Measurements from ENCODE around the gene ASCC1. TPM values are rescaled to one million over a fixed set of nuclear protein-coding genes. Genes with fewer than 3 reads are reported as not detected.

The ASCC1 gene
- total RNA-seq, 4 donors from 2014 or later: 18.7 to 28.4 (median 24.7) TPM

DNA sequence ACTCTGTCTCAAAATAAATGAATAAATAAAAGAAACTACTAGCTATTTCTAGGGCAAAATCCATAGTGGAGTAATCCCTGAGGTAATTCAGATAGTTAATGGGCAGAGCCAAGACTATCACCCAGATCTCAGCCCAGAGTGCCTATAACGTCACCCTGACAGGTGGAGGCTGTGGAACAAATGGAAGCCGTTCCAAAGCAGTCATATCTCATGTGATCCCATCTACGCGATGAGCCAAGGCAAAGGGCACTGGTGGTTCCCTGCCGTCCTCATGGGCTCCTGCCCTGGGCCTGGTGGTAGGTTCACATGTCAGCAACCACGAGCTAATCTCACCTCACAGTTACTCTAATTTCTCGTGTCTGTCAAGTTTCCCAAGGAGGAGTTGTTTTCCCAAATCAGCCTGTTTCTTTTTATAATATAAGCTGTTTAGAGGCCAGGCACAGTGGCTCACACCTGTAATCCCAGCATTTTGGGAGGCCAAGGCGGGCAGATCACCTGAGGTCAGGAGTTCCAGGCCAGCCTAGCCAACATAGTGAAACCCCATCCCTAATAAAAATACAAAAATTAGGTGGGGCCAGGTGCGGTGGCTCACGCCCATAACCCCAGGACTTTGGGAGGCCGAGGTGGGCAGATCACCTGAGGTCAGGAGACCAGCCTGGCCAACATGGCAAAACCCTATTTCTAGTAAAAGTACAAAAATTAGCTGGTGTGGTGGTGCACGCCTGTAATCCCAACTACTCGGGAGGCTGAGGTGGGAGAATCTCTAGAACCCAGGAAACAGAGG lies 22.5 kb upstream of the ASCC1 start:
- Histone ChIP-seq H3K27ac (no peak overlapping the region), H3K4me3 (no peak overlapping the region), H3K4me1 (peaks cover 11 to 25% (median 18%) of the 10 kb centered on the region in 3 donors), H3K9me3 (no peaks in the 10 kb centered on the region), H3K36me3 (peaks cover 0 to 39% (median 20%) of the 10 kb centered on the region in 3 donors), H3K27me3 (no peaks in the 10 kb centered on the region)
- intact Hi-C loops (cut with DNase I): no loop called here
- no peak for DNase-seq
- TF ChIP-seq POLR2A (IDR thresholded peaks at IDR 0.05): no peak
- TF ChIP-seq, protein P1, sequence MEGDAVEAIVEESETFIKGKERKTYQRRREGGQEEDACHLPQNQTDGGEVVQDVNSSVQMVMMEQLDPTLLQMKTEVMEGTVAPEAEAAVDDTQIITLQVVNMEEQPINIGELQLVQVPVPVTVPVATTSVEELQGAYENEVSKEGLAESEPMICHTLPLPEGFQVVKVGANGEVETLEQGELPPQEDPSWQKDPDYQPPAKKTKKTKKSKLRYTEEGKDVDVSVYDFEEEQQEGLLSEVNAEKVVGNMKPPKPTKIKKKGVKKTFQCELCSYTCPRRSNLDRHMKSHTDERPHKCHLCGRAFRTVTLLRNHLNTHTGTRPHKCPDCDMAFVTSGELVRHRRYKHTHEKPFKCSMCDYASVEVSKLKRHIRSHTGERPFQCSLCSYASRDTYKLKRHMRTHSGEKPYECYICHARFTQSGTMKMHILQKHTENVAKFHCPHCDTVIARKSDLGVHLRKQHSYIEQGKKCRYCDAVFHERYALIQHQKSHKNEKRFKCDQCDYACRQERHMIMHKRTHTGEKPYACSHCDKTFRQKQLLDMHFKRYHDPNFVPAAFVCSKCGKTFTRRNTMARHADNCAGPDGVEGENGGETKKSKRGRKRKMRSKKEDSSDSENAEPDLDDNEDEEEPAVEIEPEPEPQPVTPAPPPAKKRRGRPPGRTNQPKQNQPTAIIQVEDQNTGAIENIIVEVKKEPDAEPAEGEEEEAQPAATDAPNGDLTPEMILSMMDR (IDR thresholded peaks at IDR 0.05): no peak
- 88 to 93% methylated on average over 8 to 12 of the region's 13 CpGs for WGBS, 2 donors

DNA sequence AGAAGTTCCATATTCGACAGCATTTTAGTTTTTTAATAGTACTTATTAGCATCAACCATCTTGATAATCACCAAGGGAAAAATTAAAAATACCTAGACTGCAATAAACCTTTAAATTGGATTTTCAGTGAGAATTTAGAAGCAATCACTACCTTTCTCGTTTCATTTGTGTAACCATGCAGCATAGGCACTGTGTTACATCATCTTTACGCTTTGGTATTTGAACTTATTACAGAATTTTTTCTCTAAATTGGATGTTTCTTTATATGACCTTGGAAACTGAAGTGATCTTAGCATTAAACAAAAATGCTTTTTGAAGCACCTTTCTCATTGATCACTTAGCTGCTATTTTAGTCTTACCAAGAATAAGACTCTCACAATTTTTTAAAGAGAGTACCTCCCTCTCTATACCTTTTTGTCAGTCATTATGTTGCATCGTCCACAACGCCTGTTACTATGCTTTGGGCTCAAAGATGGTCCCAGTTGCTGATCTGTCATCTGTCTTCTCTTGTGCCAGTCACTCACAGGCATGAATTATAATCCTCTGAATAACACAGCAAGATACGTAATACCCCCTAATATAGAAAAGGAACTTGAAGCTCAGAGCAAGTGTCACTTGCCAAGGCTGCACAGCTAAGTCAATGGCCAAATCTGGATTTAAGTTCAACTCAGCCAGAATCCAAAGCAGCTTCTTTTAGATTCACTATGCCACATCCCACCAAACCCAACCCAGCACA lies 19.6 kb upstream of the ASCC1 start:
- DNase-seq: no peak
- Histone ChIP-seq H3K9me3 (no peaks in the 10 kb centered on the region), H3K27ac (peak overlapping the region in 2 of 4 donors; percentile 21 to 48), H3K27me3 (no peaks in the 10 kb centered on the region), H3K4me3 (no peak overlapping the region), H3K36me3 (peaks cover 0 to 67% (median 20%) of the 10 kb centered on the region in 3 donors), H3K4me1 (peaks cover 0 to 11% (median 3%) of the 10 kb centered on the region in 3 donors)
- intact Hi-C loops (cut with DNase I): no loop called here
- TF ChIP-seq, protein P1 (IDR thresholded peaks at IDR 0.05): no peak
- TF ChIP-seq POLR2A (IDR thresholded peaks at IDR 0.05): no peak
- WGBS, 2 donors: 88% methylated on average over 6 of the region's 6 CpGs

GRCh38 chr10:72234560-72235095 lies 18.6 kb upstream of the ASCC1 start:
- H3K36me3 ChIP-seq: peaks cover 0 to 75% (median 20%) of the 10 kb centered on the region in 3 donors
- H3K9me3 ChIP-seq: no peaks in the 10 kb centered on the region
- H3K27ac ChIP-seq: peak overlapping the region in 2 of 4 donors; percentile 42 to 62
- DNase-seq: no peak
- H3K4me1 ChIP-seq: peaks cover 3 to 22% (median 4%) of the 10 kb centered on the region in 3 donors
- intact Hi-C loops (cut with DNase I): no loop called here
- WGBS, 2 donors: 79 to 91% methylated on average over 6 of the region's 6 CpGs
- no peak for TF ChIP-seq POLR2A (IDR thresholded peaks at IDR 0.05)
- TF ChIP-seq, protein P1 (IDR thresholded peaks at IDR 0.05): no peak
- no peak overlapping the region for H3K4me3 ChIP-seq
- H3K27me3 ChIP-seq: no peaks in the 10 kb centered on the region

- no peaks in the 10 kb centered on the region for H3K27me3 ChIP-seq
- peaks cover 0 to 77% (median 20%) of the 10 kb centered on the region in 3 donors for H3K36me3 ChIP-seq
- no peak for TF ChIP-seq POLR2A (IDR thresholded peaks at IDR 0.05)
- TF ChIP-seq, protein P1 (IDR thresholded peaks at IDR 0.05): no peak
- H3K9me3 ChIP-seq: no peaks in the 10 kb centered on the region
- no peak for DNase-seq
- H3K27ac ChIP-seq: peak overlapping the region in 2 of 4 donors; percentile 62 to 63
- no peak overlapping the region for H3K4me3 ChIP-seq
- intact Hi-C loops (cut with DNase I): no loop called here
- H3K4me1 ChIP-seq: peaks cover 8 to 32% (median 8%) of the 10 kb centered on the region in 3 donors
These were observed 17.5 kb upstream of the ASCC1 start for GRCh38 chr10:72233621-72234020.
